SKM-1 (cell line): ENCODE data around the gene TET2.
"Not testable (repeated sequence)": the region's sequence is repeated elsewhere in the genome, so short reads cannot be mapped to it uniquely, and the experiment has no call there.

ENCODE experiments used
- DNase-seq: peaks from one replicate; lab custom pipeline; 2025; ENCODE audit not compliant: unreplicated experiment; lab: John Stamatoyannopoulos, UW

TET2 gene

DNA sequence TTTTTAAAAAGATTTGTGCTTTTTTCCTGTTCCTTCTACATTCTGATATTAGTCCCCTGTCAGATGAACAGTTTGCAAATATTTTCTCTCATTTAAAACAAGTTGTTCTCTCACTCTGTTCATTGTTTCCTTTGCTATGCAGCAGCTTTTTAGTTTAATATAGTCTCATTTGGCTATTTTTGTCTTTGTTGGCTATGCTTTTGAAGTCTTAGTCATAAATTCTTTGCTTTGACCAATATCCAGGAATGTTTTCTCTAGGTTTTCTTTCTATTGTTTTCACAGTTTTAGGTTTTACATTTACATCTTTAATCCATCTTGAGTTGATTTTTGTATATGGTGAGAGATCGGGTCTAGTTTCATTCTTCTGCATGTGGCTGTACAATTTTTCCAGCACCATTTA lies 136.8 kb downstream of the TET2 start:
- no peak for DNase-seq

- DNase-seq: no peak
Measured at GRCh38 chr4:105288121-105288520, 141.4 kb downstream of the TET2 start.

GRCh38 chr4:105291925-105292324 lies 145.2 kb downstream of the TET2 start:
- no peak for DNase-seq

DNA sequence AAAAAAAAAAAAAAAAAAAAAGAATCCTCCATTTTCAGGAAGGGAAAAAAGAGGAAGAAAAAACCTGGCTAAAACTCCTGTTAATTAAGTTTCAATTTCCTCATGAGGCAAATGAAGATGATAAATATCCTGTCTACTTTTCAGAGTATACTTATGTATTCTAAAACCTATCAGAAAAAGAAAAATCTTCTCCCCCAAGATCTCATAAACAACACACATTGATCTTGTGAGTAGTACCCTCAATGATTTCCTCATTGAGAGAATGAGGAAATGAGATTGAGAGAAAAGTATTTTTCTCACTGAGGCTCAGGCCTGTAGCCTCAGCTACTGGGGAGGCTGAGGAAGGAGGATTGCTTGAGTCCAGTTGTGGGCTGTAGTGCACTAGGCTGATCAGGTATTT lies 146.7 kb downstream of the TET2 start:
- no peak for DNase-seq

DNA sequence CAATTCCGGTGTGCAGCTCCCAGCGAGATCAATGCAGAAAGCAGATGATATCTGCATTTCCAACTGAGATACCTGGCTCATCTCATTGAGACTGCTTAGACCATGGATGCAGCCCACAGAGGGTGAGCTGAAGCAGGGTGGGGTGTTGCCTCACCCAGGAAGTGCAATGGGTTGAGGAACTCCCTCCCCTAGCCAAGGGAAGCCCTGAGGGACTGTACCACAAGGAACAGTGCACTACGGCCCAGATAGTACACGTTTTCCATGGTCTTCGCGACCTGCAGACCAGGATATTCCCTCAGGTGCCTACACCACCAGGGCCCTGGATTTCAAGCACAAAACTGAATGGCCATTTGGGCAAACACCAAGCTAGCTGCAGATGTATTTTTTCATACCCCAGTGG lies 150.0 kb downstream of the TET2 start:
- DNase-seq: no peak

DNA sequence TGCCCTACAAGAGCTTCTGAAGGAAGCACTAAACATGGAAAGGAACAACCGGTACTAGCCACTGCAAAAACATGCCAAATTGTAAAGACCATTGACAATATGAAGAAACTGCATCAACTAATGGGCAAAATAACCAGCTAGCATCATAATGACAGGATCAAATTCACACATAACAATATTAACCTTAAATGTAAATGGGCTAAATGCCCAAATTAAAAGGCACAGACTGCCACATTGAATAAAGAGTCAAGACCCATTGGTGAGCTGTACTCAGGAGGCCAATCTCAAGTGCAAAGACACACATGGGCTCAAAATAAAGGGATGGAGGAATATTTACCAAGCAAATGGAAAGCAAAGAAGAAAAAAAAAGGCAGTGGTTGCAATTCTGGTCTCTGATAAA lies 152.4 kb downstream of the TET2 start:
- not testable (repeated sequence) for DNase-seq

DNA sequence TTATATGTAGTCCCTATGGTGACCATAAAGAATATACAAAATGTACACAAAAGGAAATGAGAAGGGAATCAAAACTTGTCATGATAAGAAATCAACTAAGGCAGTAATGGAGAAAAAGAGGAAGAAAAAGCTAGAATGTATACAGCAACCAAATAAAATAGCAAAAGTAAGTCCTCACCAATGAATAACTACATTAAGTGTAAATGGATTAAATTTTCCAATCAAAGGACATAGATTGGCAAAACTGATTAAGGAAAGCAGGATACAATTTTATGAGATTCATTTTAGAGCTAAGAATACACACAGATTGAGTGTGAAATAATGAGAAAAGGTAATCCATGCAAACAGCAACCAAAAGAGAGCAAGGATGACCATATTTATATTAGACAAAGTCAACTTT lies 157.4 kb downstream of the TET2 start:
- no peak for DNase-seq

GRCh38 chr4:105305019-105305836 lies 158.6 kb downstream of the TET2 start:
- DNase-seq: no peak

- DNase-seq: no peak
Measured at GRCh38 chr4:105306158-105306781, 159.6 kb downstream of the TET2 start.

DNA sequence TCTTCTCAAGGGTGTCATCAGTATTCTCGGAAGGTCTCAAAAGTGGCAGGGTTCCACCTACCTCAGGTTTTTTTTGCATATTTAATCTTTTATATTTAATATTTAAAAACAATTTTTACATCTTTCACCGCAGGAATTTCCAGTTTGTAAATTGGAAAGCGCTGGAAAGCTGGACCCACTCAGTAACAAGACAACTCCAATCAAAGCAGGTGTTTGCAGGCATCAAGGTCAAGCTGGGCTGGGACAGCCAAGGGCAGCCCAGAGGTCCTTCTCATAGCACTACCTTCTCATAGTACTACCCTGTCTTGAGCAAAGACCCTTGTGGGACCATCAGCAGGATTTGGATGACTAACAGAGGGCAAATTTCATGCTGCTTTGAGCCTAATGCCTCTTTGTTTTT lies 160.1 kb downstream of the TET2 start:
- DNase-seq: no peak

DNA sequence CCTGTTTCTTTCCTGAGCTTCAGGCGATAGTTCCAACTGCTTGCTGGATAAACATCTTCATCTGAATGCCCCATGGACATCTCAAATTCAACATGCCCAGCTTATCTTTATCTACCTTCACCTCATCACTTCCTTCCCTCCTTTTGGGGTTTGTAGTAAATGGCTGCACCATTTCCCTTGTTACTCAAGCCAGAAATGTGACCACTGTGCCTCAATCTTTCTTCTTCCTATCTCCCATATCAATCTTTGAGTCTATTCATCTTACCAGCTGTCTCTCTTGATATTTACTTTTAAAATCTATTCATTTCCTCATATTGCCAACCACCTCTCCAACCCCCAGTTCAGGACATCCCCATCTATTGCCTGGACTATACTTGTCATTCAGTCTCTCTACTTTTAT lies 171.8 kb downstream of the TET2 start:
- no peak for DNase-seq

DNA sequence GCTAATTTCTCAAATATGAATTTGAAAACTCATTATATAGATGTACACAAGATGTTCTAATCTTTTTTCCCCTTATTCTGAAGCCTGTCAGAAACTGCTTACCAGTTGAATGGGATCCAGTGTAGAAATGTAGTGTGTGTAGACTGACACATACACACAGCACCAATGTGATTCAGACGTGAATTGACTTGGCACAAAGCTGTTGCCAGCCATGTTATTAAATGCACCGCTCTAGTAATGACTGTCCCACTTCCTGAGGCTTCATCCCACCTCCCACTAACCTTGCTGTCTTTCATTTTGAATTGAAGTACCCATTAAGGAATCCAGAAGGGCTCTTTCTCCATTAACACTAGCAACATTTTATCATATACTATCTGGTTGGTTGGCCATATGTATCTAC lies 180.5 kb downstream of the TET2 start:
- DNase-seq: no peak

GRCh38 chr4:105327956-105328355 lies 181.3 kb downstream of the TET2 start:
- no peak for DNase-seq

- no peak for DNase-seq
Measured at GRCh38 chr4:105329081-105329480, 182.4 kb downstream of the TET2 start.
